ENCODE measurements around the gene RNF26. TPM values are rescaled to one million over a fixed set of nuclear protein-coding genes. Genes with fewer than 3 reads are reported as not detected.
A peak's percentile ranks its signal among the peaks of the same experiment; 100 is the strongest.

The RNF26 gene
- total and polyA plus RNA-seq, 2 of the 13 experiments (the other 11 are each of a cell fraction or from before 2014, with no cell fraction given), result 11.9 to 26.3 TPM

DNA sequence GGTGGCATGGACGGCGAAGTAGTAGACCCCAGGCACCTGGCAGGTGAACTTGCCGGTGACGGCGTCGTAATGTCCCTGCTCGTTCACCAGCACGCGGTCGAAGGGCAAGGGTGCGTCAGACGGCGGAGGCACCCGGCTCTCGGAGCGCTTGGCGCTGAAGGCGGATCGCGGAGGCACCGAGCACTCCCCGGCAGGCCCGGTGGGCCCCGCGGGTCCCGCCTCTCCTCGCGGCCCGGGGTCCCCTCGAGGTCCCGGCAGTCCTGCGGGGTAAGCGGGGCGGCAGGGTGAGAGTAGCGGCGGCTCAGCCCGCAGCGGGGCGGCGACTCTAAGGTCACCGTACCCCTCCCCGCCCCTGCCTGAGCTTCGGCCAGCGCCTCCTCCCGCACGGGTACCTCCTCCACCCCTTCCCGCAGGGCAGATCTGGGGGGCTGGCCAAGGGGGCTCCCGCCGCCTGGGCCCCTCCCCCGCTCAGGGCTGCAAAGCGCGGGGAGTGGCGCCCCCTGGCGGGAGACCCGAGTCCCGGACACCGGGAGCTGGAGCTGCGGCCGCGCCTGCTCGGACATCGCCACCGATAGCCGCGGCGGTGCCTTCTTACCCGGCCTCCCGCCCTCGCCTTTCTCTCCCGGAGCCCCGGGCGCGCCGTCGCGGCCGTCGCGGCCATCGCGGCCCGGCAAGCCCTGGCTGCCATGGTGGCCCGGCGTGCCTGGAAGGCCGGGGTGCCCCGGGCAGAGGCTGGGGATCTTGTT lies 5.4 kb downstream of the RNF26 start (continued):
- TF ChIP-seq, protein P1, sequence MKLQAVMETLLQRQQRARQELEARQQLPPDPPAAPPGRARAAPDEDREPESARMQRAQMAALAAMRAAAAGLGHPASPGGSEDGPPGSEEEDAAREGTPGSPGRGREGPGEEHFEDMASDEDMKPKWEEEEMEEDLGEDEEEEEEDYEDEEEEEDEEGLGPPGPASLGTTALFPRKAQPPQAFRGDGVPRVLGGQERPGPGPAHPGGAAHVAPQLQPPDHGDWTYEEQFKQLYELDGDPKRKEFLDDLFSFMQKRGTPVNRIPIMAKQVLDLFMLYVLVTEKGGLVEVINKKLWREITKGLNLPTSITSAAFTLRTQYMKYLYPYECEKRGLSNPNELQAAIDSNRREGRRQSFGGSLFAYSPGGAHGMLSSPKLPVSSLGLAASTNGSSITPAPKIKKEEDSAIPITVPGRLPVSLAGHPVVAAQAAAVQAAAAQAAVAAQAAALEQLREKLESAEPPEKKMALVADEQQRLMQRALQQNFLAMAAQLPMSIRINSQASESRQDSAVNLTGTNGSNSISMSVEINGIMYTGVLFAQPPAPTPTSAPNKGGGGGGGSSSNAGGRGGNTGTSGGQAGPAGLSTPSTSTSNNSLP (IDR thresholded peaks at IDR 0.05; ENCODE audit: low read depth, low read length), result no peak
- TF ChIP-seq GABPB1 (CRISPR knock-in tag; IDR thresholded peaks at IDR 0.05) (peak; percentile 55; the same call in 1 of the 2 replicates), REPIN1 (CRISPR knock-in tag; IDR thresholded peaks at IDR 0.05; ENCODE audit: borderline replicate concordance, low read depth) (peak; percentile 45; the same call in 1 of the 2 replicates), AGO1 (IDR thresholded peaks at IDR 0.05; ENCODE audit: low read depth, low read length, poor library complexity, severe bottlenecking) (peak; percentile 70), SOX6 (IDR thresholded peaks at IDR 0.05) (no peak), SOX6 (CRISPR knock-in tag; IDR thresholded peaks at IDR 0.05) (no peak), PHF21A (CRISPR knock-in tag; IDR thresholded peaks at IDR 0.05) (0 out of 2 replicates have a peak, but pooled peaks have one; percentile 19), ZNF776 (CRISPR knock-in tag; IDR thresholded peaks at IDR 0.05) (peak; percentile 55; the same call in 1 of the 2 replicates), AGO2 (optimal IDR thresholded peaks at IDR 0.05; ENCODE audit: low read depth, low read length) (peak; percentile 73)
- TF ChIP-seq, protein P2, sequence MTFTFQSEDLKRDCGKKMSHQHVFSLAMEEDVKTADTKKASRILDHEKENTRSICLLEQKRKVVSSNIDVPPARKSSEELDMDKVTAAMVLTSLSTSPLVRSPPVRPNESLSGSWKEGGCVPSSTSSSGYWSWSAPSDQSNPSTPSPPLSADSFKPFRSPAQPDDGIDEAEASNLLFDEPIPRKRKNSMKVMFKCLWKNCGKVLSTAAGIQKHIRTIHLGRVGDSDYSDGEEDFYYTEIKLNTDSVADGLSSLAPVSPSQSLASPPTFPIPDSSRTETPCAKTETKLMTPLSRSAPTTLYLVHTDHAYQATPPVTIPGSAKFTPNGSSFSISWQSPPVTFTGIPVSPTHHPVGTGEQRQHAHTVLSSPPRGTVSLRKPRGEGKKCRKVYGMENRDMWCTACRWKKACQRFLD (CRISPR knock-in tag; IDR thresholded peaks at IDR 0.05; ENCODE audit: borderline replicate concordance), result no peak
- TF ChIP-seq, protein P3, sequence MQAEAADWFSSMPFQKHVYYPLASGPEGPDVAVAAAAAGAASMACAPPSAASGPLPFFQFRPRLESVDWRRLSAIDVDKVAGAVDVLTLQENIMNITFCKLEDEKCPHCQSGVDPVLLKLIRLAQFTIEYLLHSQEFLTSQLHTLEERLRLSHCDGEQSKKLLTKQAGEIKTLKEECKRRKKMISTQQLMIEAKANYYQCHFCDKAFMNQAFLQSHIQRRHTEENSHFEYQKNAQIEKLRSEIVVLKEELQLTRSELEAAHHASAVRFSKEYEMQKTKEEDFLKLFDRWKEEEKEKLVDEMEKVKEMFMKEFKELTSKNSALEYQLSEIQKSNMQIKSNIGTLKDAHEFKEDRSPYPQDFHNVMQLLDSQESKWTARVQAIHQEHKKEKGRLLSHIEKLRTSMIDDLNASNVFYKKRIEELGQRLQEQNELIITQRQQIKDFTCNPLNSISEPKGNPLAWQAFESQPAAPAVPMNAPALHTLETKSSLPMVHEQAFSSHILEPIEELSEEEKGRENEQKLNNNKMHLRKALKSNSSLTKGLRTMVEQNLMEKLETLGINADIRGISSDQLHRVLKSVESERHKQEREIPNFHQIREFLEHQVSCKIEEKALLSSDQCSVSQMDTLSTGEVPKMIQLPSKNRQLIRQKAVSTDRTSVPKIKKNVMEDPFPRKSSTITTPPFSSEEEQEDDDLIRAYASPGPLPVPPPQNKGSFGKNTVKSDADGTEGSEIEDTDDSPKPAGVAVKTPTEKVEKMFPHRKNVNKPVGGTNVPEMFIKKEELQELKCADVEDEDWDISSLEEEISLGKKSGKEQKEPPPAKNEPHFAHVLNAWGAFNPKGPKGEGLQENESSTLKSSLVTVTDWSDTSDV (CRISPR knock-in tag; IDR thresholded peaks at IDR 0.05), result no peak
- TF ChIP-seq, protein P4, sequence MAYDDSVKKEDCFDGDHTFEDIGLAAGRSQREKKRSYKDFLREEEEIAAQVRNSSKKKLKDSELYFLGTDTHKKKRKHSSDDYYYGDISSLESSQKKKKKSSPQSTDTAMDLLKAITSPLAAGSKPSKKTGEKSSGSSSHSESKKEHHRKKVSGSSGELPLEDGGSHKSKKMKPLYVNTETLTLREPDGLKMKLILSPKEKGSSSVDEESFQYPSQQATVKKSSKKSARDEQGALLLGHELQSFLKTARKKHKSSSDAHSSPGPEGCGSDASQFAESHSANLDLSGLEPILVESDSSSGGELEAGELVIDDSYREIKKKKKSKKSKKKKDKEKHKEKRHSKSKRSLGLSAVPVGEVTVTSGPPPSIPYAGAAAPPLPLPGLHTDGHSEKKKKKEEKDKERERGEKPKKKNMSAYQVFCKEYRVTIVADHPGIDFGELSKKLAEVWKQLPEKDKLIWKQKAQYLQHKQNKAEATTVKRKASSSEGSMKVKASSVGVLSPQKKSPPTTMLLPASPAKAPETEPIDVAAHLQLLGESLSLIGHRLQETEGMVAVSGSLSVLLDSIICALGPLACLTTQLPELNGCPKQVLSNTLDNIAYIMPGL (CRISPR knock-in tag; IDR thresholded peaks at IDR 0.05; ENCODE audit: borderline replicate concordance in 1 of 2, low read depth in 1 of 2), result peak; percentile 76 to 81; a peak in 3 of 4 replicates
- TF ChIP-seq, protein P5, sequence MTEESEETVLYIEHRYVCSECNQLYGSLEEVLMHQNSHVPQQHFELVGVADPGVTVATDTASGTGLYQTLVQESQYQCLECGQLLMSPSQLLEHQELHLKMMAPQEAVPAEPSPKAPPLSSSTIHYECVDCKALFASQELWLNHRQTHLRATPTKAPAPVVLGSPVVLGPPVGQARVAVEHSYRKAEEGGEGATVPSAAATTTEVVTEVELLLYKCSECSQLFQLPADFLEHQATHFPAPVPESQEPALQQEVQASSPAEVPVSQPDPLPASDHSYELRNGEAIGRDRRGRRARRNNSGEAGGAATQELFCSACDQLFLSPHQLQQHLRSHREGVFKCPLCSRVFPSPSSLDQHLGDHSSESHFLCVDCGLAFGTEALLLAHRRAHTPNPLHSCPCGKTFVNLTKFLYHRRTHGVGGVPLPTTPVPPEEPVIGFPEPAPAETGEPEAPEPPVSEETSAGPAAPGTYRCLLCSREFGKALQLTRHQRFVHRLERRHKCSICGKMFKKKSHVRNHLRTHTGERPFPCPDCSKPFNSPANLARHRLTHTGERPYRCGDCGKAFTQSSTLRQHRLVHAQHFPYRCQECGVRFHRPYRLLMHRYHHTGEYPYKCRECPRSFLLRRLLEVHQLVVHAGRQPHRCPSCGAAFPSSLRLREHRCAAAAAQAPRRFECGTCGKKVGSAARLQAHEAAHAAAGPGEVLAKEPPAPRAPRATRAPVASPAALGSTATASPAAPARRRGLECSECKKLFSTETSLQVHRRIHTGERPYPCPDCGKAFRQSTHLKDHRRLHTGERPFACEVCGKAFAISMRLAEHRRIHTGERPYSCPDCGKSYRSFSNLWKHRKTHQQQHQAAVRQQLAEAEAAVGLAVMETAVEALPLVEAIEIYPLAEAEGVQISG (CRISPR knock-in tag; IDR thresholded peaks at IDR 0.05), result peak; percentile 49; the same call in 1 of the 2 replicates
- TF ChIP-seq, protein P6, sequence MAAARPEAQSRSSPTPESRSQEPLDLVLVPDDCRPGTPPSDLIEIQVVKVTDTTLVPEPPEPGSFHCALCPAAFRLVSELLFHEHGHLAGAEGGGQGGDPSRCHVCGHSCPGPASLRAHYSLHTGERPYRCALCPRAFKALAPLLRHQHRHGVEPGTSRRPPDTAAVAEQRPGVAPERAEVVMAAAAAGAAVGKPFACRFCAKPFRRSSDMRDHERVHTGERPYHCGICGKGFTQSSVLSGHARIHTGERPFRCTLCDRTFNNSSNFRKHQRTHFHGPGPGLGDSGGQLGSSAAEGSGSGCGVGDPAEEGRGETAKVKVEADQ (CRISPR knock-in tag; IDR thresholded peaks at IDR 0.05; ENCODE audit: borderline replicate concordance), result no peak
